Body of pancreas (tissue), 4 donors: Measurements from ENCODE around the gene BRMS1.

ENCODE experiments used
- POLR2A ChIP-seq, 3 donors: fragments of 450-650 bp; IDR thresholded peaks; one replicate each; pipeline ENCODE4 v1.6.1; 2016; ENCODE audit warnings: antibody characterized with exemption in 3 of 3, mild to moderate bottlenecking in 2 of 3
- TF ChIP-seq, protein P1 (sequence below), 7 experiments: fragments of 450-650 bp in 4 of 7; fragments of 200-600 bp in 3 of 7; sonication (generic) in 3 of 7; IDR thresholded peaks; one replicate each; pipeline ENCODE4 v1.5.1; 2016 to 2019; ENCODE audit warnings: antibody characterized with exemption in 7 of 7

DNA sequence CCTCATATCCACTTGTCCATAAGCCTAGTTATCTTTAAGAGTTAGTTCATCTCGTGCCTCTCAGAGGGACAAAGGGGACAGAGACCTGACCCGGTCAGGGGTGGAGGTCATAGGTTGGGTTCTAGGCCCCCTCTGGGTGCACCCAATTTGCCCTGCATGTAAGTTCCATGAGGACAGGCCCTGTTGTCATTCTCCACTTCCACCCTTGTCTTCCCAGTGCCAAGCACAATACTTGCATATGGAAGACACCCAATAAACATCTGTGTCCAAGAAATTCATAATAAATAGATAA lies 54.6 kb downstream of the BRMS1 start:
- TF ChIP-seq, protein P1, sequence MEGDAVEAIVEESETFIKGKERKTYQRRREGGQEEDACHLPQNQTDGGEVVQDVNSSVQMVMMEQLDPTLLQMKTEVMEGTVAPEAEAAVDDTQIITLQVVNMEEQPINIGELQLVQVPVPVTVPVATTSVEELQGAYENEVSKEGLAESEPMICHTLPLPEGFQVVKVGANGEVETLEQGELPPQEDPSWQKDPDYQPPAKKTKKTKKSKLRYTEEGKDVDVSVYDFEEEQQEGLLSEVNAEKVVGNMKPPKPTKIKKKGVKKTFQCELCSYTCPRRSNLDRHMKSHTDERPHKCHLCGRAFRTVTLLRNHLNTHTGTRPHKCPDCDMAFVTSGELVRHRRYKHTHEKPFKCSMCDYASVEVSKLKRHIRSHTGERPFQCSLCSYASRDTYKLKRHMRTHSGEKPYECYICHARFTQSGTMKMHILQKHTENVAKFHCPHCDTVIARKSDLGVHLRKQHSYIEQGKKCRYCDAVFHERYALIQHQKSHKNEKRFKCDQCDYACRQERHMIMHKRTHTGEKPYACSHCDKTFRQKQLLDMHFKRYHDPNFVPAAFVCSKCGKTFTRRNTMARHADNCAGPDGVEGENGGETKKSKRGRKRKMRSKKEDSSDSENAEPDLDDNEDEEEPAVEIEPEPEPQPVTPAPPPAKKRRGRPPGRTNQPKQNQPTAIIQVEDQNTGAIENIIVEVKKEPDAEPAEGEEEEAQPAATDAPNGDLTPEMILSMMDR (IDR thresholded peaks at IDR 0.05): no peak
- TF ChIP-seq POLR2A (IDR thresholded peaks at IDR 0.05): no peak
